ENCODE measurements around the gene RPL29. TPM values are rescaled to one million over a fixed set of nuclear protein-coding genes. Genes with fewer than 3 reads are reported as not detected.

RPL29 gene
- total RNA-seq, 2 experiments from 2014 or later: 1,199 to 1,266 TPM

DNA sequence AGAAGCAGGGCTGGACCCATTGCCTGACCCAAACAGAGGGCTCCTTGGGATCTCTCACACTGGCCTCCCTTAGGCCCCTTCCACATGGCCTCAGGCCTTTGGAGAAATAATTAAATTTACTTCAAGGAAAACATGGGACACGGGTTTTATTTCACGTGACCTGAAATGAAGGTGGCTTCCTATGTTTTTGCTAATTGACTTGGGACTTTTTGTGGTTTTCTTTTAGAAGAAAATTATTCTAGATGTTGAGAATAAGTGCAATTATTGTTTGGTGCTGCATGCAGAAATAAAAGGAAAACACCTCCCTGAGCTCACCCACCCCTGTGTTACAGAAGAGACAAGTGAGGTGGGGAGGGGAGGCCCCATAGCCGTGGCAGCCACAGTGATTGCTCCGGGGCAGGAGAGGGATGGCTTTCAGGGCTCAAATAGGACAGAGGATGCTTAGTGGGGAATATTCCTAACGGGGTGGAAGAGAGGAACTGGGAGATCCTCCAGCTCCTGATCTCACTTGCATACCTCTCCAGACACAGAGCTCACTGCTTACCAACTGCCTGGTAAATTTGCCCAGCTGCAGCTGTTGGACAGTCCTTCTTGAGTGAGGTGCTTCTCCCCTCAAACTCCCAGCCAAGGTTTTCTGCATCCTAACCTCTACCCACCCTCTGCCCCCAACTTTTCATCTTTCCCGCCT, 29.2 kb upstream of the RPL29 start:
- Mint-ChIP-seq H3K9me3 (ENCODE audit: insufficient read depth) (no peaks in the 10 kb centered on the region), H3K4me3 (no peak overlapping the region), H3K27me3 (ENCODE audit: low read depth) (peaks cover 3% of the 10 kb centered on the region), H3K4me1 (ENCODE audit: low read depth) (no peaks in the 10 kb centered on the region), H3K27ac (no peak overlapping the region), H3K36me3 (ENCODE audit: low read depth) (no peaks in the 10 kb centered on the region)
- POLR2A ChIA-PET: no interaction called here
- ATAC-seq (no peak), DNase-seq (no peak)
- CTCF ChIA-PET: no interaction called here

DNA sequence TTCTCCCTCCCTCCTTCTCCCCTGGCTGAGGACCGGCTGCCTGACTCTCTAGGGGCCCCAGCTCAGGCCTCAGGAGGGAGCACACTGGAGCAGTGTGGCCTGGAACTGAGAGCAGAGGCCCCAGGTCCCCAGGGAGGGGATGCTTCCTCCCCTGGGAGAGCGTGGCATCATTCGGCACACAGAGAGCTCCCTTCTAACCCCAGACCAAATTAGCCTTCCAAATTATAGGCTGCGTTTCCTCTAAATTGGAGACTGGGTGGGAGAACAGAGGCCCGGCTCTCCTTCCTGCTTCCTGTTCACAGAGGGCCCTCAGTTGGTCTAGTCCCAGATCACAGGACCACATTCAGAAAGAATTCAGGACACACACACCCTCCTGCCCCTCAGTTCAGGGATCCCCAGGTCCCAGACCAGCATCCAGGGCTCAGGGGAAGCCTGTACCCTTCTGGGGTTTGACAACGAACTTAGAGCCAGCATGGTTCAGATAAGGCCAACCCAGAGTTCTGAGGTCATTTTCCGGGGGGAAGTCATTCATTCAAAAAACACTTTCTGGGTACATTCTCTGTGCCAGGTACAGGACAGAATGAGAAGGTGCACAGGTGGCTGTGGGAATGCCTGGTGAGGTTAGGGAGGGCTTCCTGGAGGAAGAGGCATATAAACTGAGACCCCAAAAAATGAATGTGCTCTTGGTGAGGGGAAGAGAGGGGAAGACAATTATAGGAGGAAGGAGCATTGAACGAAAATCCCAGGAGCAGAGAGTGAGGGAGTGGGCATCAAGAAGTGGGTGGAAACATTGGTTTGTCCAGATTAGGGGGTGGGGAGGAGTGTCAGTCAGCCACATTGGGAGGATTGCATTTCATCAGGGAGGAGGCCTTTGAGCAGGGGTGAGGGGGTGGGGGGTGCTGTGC, 28.4 kb upstream of the RPL29 start:
- Mint-ChIP-seq H3K4me3 (no peak overlapping the region), H3K27me3 (ENCODE audit: low read depth) (peaks cover 3% of the 10 kb centered on the region), H3K9me3 (ENCODE audit: insufficient read depth) (no peaks in the 10 kb centered on the region), H3K36me3 (ENCODE audit: low read depth) (no peaks in the 10 kb centered on the region), H3K4me1 (ENCODE audit: low read depth) (no peaks in the 10 kb centered on the region), H3K27ac (no peak overlapping the region)
- DNase-seq: no peak
- CTCF ChIA-PET: no interaction called here
- POLR2A ChIA-PET: no interaction called here
- no peak for ATAC-seq

DNA sequence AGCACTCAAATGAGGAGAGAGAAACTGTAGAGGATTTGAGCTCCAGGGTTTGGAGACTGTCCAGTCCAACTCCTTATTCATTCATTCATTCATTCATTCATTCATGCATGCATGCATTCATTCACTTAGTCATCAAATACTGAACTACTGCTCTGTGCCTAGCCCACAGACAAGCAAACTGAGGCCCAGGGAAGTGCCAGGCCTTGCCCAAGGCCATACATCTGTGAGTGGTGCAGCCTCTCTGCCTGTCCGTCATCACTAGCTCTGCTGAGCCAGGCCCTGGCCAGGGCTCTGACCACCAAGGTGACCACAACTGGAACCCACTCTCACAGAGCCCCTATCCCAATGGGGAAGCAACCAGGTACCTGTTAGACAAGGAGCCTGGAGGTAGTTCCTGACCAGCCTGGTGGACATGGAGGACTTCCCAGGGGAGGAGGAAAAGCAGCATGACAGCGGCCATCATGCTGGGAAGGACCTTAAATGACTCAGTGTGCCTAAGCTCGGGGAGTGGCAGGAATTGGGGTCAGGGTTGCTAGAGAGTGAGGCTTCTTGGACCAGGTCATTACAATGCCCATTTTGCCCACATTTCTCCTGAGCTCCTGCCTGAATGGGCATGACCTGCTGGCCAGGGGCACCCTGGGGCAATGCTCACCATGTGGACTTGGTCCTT, 27.5 kb upstream of the RPL29 start:
- POLR2A ChIA-PET: no interaction called here
- peaks cover 3% of the 10 kb centered on the region for H3K27me3 Mint-ChIP-seq (ENCODE audit: low read depth)
- no peak overlapping the region for H3K27ac Mint-ChIP-seq
- H3K4me3 Mint-ChIP-seq: no peak overlapping the region
- H3K36me3 Mint-ChIP-seq (ENCODE audit: low read depth): no peaks in the 10 kb centered on the region
- H3K9me3 Mint-ChIP-seq (ENCODE audit: insufficient read depth): no peaks in the 10 kb centered on the region
- DNase-seq (no peak), ATAC-seq (no peak)
- H3K4me1 Mint-ChIP-seq (ENCODE audit: low read depth): no peaks in the 10 kb centered on the region
- CTCF ChIA-PET: no interaction called here

DNA sequence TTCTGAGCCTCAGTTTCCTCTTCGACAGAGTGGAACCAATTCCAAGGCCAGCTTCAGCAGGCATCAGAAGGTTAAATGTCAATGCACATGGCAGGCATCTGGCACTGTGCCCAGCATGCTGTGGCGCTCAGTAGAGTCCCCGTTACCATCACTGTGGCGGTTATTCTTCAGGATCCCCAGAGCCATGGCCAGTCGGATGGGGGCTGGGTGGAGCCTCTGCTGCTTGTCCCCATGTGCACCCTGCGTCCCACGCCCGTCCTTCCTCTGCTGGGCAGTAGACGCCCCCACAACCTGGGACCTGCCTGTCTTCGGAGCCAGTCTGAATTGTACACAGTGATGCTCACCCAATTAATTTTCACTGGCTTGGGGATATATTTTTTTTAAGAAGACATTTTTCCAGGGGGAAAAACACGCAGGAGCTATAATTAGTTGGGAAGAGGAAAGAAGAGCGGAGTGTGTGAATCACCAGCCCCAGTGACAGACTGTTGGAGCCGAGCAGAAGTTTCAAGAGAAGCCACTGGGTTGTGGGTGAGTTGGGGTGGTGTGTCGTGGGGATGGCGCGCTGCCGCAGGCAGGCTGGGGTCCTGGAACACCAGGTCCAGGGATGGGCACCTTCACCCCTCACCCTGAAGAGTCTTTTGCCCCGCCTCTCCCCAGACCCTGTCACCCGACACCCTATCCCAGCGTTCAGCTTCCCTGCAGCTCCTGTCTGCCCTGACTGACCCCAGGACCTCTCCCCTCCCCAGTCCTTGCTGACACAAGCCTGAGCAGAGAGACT, 26.8 kb upstream of the RPL29 start:
- H3K27ac Mint-ChIP-seq: no peak overlapping the region
- no peak for DNase-seq
- no peaks in the 10 kb centered on the region for H3K4me1 Mint-ChIP-seq (ENCODE audit: low read depth)
- H3K9me3 Mint-ChIP-seq (ENCODE audit: insufficient read depth): no peaks in the 10 kb centered on the region
- H3K36me3 Mint-ChIP-seq (ENCODE audit: low read depth): no peaks in the 10 kb centered on the region
- POLR2A ChIA-PET: no interaction called here
- no peak for ATAC-seq
- peaks cover 3% of the 10 kb centered on the region for H3K27me3 Mint-ChIP-seq (ENCODE audit: low read depth)
- CTCF ChIA-PET: no interaction called here
- no peak overlapping the region for H3K4me3 Mint-ChIP-seq

DNA sequence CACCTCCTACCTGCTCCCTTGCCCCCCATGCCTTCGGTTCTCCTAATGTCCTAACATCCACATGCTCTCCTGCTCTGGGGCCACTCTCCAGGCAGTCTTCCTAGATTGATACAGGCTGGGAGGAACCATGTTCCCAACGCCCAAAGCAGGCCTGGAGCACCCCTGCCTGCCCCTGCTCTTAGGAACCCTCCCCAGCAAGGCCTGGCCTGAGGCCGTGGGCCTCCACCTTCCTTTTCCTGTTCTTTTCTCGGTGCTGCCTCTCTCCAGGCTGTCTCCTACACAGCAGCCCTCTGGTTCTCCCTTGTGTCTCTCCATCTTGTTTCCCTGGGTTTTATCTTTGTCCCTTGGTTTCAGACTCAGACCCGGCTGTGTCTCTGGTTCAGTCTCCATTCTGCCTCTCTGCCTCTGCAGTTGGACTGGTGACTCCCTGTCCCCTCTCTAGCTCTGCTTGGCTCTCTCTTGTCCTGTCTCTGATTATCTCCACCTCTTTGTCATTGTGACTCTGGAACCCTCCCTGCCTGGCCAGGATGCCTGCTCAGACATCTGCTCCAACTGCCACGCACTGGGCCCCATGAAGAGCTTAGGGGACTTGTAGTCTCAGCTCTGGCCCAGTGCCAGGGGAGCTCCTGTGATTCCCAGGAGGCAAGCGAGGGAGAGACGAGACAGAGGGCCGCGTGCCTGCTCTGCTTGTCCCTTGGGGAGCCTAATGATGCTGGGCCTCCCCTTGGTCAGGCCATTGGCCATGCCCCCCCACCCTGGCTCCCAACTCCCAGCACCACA, 26.0 kb upstream of the RPL29 start:
- no peak overlapping the region for H3K4me3 Mint-ChIP-seq
- peak overlapping the region; percentile 35 for H3K27ac Mint-ChIP-seq
- ATAC-seq: no peak
- peaks cover 3% of the 10 kb centered on the region for H3K27me3 Mint-ChIP-seq (ENCODE audit: low read depth)
- POLR2A ChIA-PET: no interaction called here
- no peaks in the 10 kb centered on the region for H3K9me3 Mint-ChIP-seq (ENCODE audit: insufficient read depth)
- DNase-seq: no peak
- H3K36me3 Mint-ChIP-seq (ENCODE audit: low read depth): no peaks in the 10 kb centered on the region
- CTCF ChIA-PET: no interaction called here
- no peaks in the 10 kb centered on the region for H3K4me1 Mint-ChIP-seq (ENCODE audit: low read depth)

DNA sequence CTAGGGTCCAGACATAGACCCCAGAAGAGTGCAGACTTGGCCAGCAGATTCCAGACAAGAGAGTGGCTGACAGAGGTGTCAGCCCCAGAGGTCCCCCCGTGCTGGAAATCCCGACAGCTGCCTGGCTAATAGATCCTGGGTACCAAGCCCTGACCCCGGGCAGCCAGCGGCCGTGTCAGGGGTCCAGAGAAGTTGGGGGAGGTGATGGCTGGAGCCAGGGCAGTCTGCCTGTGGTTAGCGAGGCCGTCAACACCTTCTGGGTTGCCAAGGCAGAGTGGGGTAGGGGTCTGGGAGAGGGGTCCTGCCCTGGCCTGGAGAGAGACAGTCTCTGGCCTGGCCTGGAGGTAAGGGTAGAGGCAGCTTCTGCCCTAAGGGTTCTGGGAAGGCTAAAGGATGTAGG, 25.1 kb upstream of the RPL29 start:
- Mint-ChIP-seq H3K4me1 (ENCODE audit: low read depth) (no peaks in the 10 kb centered on the region), H3K27me3 (ENCODE audit: low read depth) (peaks cover 3% of the 10 kb centered on the region), H3K4me3 (no peak overlapping the region), H3K27ac (no peak overlapping the region), H3K9me3 (ENCODE audit: insufficient read depth) (no peaks in the 10 kb centered on the region), H3K36me3 (ENCODE audit: low read depth) (no peaks in the 10 kb centered on the region)
- CTCF ChIA-PET: no interaction called here
- ATAC-seq (no peak), DNase-seq (no peak)
- POLR2A ChIA-PET: no interaction called here

DNA sequence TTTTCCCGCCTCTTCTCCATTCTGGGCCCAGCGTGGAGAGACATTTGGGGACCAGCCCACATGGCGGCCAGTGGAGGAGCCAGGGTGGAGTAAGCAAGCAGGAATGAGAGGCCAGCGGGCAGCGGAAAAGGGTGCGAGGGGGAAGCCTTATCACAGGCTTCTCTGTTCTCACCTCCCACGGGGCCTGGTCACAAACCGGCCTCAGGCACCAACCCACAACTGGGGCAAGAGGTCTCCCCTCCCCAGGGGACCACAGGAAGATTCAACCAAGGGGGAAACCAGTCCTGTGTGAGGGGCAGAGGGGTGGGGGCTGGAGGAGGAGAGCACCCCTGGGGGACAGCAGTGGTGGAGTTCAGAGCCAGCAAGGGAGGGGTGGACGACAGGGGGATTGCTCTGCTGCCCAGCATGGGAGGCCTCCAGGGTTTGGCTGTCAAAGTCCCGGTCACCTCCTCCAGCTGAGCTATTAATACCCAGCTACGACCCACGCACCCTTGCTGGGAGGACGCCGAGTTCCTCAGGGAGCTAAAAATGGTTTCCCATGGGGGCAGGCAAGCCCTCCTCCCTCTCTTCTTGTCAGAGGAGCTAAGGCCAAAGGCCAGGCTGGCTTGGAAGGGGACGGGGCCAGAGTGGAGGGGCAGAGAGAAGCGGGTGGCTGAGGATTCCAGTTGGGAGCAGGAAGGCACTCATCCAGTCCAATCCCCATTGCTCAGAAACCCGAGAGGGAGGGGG, 23.8 kb upstream of the RPL29 start:
- no peak overlapping the region for H3K4me3 Mint-ChIP-seq
- no peak overlapping the region for H3K27ac Mint-ChIP-seq
- H3K9me3 Mint-ChIP-seq (ENCODE audit: insufficient read depth): no peaks in the 10 kb centered on the region
- no peaks in the 10 kb centered on the region for H3K36me3 Mint-ChIP-seq (ENCODE audit: low read depth)
- ATAC-seq (no peak), DNase-seq (no peak)
- ChIA-PET CTCF (no interaction called here), POLR2A (no interaction called here)
- H3K4me1 Mint-ChIP-seq (ENCODE audit: low read depth): no peaks in the 10 kb centered on the region
- H3K27me3 Mint-ChIP-seq (ENCODE audit: low read depth): peaks cover 3% of the 10 kb centered on the region

DNA sequence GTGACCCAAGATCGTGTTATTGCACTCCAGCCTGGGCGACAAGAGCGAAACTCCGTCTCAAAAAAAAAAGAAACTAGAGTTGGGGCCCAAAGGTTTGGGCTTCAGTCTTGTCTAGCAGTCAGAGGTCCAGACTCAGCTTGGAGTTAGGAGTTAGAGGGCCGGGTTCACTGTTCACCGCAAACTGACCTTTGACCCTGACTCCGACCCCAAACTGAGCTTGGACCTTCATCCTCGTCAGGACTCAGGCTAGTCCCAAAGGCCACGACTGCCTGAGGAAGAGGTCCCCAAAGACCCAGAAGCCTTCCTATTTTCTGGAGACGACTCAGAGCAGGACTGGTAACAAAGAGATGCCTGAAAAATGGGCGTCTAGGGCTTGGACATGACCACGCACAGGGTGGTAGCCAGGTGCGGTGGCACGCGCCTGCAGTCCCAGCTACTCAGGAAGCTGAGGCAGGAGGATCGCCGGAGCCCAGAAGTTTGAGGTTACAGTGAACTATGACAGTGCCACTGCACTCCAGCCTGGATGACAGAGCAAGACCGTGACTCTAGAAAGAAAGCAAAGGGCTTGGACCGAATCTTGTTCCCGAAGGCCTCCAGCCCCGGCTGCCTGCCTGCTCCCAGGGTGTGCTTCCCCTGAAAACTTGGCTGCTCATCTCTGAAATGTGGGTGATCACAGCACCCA, 22.8 kb upstream of the RPL29 start:
- DNase-seq (no peak), ATAC-seq (no peak)
- ChIA-PET POLR2A (no interaction called here), CTCF (interaction anchor here (2.0 kb wide), 1 partner anchor 17 kb away, joined by 9 read pairs; no protein-coding TSS in a partner anchor)
- H3K27ac Mint-ChIP-seq: no peak overlapping the region
- no peak overlapping the region for H3K4me3 Mint-ChIP-seq
- no peaks in the 10 kb centered on the region for H3K4me1 Mint-ChIP-seq (ENCODE audit: low read depth)
- no peaks in the 10 kb centered on the region for H3K9me3 Mint-ChIP-seq (ENCODE audit: insufficient read depth)
- no peaks in the 10 kb centered on the region for H3K36me3 Mint-ChIP-seq (ENCODE audit: low read depth)
- no peaks in the 10 kb centered on the region for H3K27me3 Mint-ChIP-seq (ENCODE audit: low read depth)

DNA sequence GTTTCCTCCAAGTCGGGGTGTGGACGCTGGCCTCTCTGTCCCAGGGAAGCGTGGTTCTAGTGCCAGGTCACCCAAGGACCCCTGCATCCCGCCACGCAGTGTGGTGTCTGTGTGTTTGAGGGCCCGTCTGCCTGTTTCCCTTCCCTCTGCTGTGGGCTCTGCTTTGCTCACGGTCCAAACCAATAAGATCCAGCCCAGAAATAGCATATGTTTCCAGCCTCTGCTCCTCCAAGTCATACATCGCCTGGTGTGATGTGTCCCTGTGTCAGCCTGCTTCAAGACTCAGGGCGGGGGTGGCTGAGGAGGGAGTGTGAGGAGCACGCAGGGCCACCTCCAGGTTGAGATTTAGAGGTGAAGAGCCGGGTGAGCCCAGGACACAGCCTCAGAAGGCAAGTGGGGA, 21.9 kb upstream of the RPL29 start:
- Mint-ChIP-seq H3K4me3 (no peak overlapping the region), H3K27me3 (ENCODE audit: low read depth) (no peaks in the 10 kb centered on the region), H3K9me3 (ENCODE audit: insufficient read depth) (no peaks in the 10 kb centered on the region), H3K36me3 (ENCODE audit: low read depth) (no peaks in the 10 kb centered on the region), H3K4me1 (ENCODE audit: low read depth) (peaks cover 3% of the 10 kb centered on the region), H3K27ac (no peak overlapping the region)
- DNase-seq (no peak), ATAC-seq (no peak)
- ChIA-PET POLR2A (no interaction called here), CTCF (interaction anchor here (1.0 to 2.0 kb wide), 4 partner anchors 11 to 322 kb away, joined by 4 to 9 read pairs (median 4); partner anchors contain the start of gene DUSP7)

DNA sequence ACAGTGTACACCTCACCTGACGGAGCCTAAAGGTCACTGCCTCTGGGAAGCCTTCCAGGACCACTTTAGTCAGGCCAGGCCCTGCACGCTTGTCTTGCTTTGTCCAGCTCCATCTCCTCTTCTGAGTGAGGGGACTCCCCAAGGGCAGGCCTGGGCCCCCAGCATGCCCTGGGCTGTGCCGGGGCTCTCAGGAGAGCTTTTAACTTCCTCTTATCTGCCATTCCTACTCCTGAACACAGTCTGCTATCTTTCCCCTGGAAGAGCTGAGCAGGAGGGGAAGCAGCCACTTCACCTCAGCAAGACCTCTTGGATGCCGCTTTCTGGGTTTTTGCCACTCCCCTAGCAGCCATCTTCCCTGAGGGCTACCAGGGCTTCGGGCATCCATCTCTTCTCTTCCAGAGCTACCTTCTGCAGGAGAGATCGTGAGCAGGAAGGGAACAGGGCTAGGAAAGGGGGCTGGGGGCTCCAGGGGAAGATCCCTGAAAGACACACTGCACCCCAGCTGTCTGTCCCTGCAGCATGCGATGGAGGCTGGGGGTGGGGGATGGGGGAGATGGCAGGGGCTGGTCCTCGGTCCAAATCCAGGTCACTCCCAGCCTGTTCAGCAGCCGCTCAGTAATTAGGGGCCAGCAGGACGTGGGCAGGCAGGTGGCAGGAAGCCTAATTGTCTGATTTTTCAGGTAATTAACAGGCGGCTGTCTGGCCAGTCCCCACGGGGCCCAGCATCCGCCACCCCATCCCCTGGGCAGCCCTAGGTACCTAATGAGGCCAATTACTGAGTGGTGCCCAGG, 19.9 kb upstream of the RPL29 start:
- H3K9me3 Mint-ChIP-seq (ENCODE audit: insufficient read depth): no peaks in the 10 kb centered on the region
- no peaks in the 10 kb centered on the region for H3K36me3 Mint-ChIP-seq (ENCODE audit: low read depth)
- H3K27ac Mint-ChIP-seq: no peak overlapping the region
- POLR2A ChIA-PET: no interaction called here
- no peak overlapping the region for H3K4me3 Mint-ChIP-seq
- CTCF ChIA-PET: interaction anchor here (0.9 to 1.7 kb wide), 5 partner anchors 14 to 105 kb away, joined by 3 to 4 read pairs (median 4); partner anchors contain the start of gene DUSP7
- DNase-seq (no peak), ATAC-seq (no peak)
- no peaks in the 10 kb centered on the region for H3K27me3 Mint-ChIP-seq (ENCODE audit: low read depth)
- peaks cover 3% of the 10 kb centered on the region for H3K4me1 Mint-ChIP-seq (ENCODE audit: low read depth)
